ENCODE measurements around the gene SLC6A13.

DNA sequence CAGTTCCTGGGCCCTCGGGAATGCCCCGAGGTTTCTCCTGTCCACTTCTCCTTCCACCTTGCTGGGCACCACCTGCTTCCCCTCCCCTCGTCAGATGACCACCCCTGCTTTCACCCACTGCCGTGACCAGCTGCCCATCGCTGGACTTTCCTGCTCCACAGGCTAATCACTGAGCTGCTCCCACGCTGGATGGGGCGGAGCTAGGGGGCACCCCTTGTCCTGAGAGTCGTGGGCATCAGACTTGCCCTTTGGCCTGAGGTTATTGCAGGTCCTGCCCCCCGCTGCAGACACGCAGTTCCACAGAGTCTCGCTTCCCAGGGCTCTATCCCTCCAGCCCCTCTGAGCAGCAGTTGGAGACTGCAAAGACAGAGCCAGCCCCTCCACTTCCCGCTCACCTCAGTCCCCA lies 49.1 kb downstream of the SLC6A13 start:
- TF ChIP-seq, protein P1, sequence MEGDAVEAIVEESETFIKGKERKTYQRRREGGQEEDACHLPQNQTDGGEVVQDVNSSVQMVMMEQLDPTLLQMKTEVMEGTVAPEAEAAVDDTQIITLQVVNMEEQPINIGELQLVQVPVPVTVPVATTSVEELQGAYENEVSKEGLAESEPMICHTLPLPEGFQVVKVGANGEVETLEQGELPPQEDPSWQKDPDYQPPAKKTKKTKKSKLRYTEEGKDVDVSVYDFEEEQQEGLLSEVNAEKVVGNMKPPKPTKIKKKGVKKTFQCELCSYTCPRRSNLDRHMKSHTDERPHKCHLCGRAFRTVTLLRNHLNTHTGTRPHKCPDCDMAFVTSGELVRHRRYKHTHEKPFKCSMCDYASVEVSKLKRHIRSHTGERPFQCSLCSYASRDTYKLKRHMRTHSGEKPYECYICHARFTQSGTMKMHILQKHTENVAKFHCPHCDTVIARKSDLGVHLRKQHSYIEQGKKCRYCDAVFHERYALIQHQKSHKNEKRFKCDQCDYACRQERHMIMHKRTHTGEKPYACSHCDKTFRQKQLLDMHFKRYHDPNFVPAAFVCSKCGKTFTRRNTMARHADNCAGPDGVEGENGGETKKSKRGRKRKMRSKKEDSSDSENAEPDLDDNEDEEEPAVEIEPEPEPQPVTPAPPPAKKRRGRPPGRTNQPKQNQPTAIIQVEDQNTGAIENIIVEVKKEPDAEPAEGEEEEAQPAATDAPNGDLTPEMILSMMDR (IDR thresholded peaks at IDR 0.05) = no peak
- TF ChIP-seq, protein P2, sequence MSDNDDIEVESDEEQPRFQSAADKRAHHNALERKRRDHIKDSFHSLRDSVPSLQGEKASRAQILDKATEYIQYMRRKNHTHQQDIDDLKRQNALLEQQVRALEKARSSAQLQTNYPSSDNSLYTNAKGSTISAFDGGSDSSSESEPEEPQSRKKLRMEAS (IDR thresholded peaks at IDR 0.05) = no peak
- TF ChIP-seq SMC3 (IDR thresholded peaks at IDR 0.05) = no peak
- TF ChIP-seq, protein P3, sequence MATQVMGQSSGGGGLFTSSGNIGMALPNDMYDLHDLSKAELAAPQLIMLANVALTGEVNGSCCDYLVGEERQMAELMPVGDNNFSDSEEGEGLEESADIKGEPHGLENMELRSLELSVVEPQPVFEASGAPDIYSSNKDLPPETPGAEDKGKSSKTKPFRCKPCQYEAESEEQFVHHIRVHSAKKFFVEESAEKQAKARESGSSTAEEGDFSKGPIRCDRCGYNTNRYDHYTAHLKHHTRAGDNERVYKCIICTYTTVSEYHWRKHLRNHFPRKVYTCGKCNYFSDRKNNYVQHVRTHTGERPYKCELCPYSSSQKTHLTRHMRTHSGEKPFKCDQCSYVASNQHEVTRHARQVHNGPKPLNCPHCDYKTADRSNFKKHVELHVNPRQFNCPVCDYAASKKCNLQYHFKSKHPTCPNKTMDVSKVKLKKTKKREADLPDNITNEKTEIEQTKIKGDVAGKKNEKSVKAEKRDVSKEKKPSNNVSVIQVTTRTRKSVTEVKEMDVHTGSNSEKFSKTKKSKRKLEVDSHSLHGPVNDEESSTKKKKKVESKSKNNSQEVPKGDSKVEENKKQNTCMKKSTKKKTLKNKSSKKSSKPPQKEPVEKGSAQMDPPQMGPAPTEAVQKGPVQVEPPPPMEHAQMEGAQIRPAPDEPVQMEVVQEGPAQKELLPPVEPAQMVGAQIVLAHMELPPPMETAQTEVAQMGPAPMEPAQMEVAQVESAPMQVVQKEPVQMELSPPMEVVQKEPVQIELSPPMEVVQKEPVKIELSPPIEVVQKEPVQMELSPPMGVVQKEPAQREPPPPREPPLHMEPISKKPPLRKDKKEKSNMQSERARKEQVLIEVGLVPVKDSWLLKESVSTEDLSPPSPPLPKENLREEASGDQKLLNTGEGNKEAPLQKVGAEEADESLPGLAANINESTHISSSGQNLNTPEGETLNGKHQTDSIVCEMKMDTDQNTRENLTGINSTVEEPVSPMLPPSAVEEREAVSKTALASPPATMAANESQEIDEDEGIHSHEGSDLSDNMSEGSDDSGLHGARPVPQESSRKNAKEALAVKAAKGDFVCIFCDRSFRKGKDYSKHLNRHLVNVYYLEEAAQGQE (IDR thresholded peaks at IDR 0.05) = no peak
- TF ChIP-seq RAD21 (conservative IDR thresholded peaks at IDR 0.05 in 1 of 2, IDR thresholded peaks at IDR 0.05 in 1 of 2) = no peak
- TF ChIP-seq, protein P4, sequence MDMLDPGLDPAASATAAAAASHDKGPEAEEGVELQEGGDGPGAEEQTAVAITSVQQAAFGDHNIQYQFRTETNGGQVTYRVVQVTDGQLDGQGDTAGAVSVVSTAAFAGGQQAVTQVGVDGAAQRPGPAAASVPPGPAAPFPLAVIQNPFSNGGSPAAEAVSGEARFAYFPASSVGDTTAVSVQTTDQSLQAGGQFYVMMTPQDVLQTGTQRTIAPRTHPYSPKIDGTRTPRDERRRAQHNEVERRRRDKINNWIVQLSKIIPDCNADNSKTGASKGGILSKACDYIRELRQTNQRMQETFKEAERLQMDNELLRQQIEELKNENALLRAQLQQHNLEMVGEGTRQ (IDR thresholded peaks at IDR 0.05) = no peak
- no peak for TF ChIP-seq ZFP36 (IDR thresholded peaks at IDR 0.05; ENCODE audit: borderline replicate concordance, partially characterized antibody)
- no peak for TF ChIP-seq HDAC2 (IDR thresholded peaks at IDR 0.05)
- no peak for TF ChIP-seq FOSL2 (IDR thresholded peaks at IDR 0.05)
- no peak for TF ChIP-seq FOSL2 (CRISPR knock-in tag; IDR thresholded peaks at IDR 0.05)
- no peak for TF ChIP-seq MAFK (IDR thresholded peaks at IDR 0.05; ENCODE audit: partially characterized antibody)
- no peak for TF ChIP-seq POLR2A (IDR thresholded peaks at IDR 0.05; ENCODE audit: low read length)
- TF ChIP-seq JUN (IDR thresholded peaks at IDR 0.05) = no peak
- no peak for TF ChIP-seq MYC (IDR thresholded peaks at IDR 0.05; ENCODE audit: borderline replicate concordance, low read length)
- TF ChIP-seq FOXS1 (CRISPR knock-in tag; IDR thresholded peaks at IDR 0.05) = no peak
